22Rv1 (cell line): ENCODE data around the gene NDNF.

ENCODE experiments used
- CTCF ChIP-seq: fragments of 450-650 bp; IDR thresholded peaks from 2 replicates; pipeline ENCODE4 v1.5.1; 2017; ENCODE audit warnings: mild to moderate bottlenecking
- ZFX ChIP-seq: fragments of 450-650 bp; IDR thresholded peaks from 2 replicates; pipeline ENCODE4 v1.6.1; 2017; ENCODE audit warnings: antibody characterized with exemption, borderline replicate concordance

DNA sequence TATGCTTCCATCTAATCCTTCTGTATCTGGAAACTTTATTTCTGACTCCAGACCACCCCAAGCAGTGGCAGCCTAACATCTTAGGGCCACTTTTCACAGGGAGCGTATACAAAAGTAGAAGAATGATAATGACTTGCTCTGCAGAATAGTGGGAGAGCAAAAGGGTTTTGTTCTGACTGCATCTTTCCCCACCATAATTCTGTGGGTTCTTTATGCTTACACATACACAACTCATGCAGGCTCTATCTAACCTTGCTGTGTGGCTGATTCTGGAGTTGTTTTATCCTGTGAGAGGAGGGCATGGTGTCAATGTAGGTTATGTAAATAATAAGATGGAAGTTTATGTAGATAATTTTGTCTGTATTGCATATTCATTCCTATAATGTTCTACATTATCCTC is 42.4 kb upstream of the NDNF start:
- TF ChIP-seq CTCF (no peak), ZFX (no peak)
